Measurements from ENCODE around the gene CRIP2. TPM values are rescaled to one million over a fixed set of nuclear protein-coding genes. Genes with fewer than 3 reads are reported as not detected.

Gene CRIP2
- total and polyA plus RNA-seq, 2 of the 13 experiments (the other 11 are each of a cell fraction or from before 2014, with no cell fraction given) = 31.6 to 37.9 TPM

- TF ChIP-seq PATZ1 (CRISPR knock-in tag; IDR thresholded peaks at IDR 0.05) (peak; percentile 67), SCMH1 (CRISPR knock-in tag; IDR thresholded peaks at IDR 0.05; ENCODE audit: borderline replicate concordance) (no peak), GTF3A (CRISPR knock-in tag; conservative IDR thresholded peaks at IDR 0.05) (0 out of 2 replicates have a peak, but pooled peaks have one; percentile 43), BCLAF1 (IDR thresholded peaks at IDR 0.05) (no peak), CSRNP1 (CRISPR knock-in tag; IDR thresholded peaks at IDR 0.05) (0 out of 2 replicates have a peak, but pooled peaks have one; percentile 44), TOPORS (CRISPR knock-in tag; IDR thresholded peaks at IDR 0.05) (no peak), ZNF101 (CRISPR knock-in tag; IDR thresholded peaks at IDR 0.05; ENCODE audit: borderline replicate concordance, low read depth) (0 out of 2 replicates have a peak, but pooled peaks have one; percentile 54), ARID4A (CRISPR knock-in tag; IDR thresholded peaks at IDR 0.05; ENCODE audit: borderline replicate concordance) (peak; percentile 12), FOSL1 (CRISPR knock-in tag; IDR thresholded peaks at IDR 0.05; ENCODE audit: borderline replicate concordance) (0 out of 2 replicates have a peak, but pooled peaks have one; percentile 4), ZNF782 (CRISPR knock-in tag; IDR thresholded peaks at IDR 0.05; ENCODE audit: borderline replicate concordance) (0 out of 2 replicates have a peak, but pooled peaks have one; percentile 57)
Measured at GRCh38 chr14:105475269-105476096, 862 bp downstream of the CRIP2 start (continued).

All from HepG2 (cell line).